Keratinocyte (primary cell): ENCODE results near the gene GLRX3. TPM values are rescaled to one million over a fixed set of nuclear protein-coding genes. Genes with fewer than 3 reads are reported as not detected.

Source experiments
- DNase-seq: peaks from one replicate; pipeline ENCODE4 v3.0.0-alpha.2; 2011; ENCODE audit warnings: low read depth, missing footprints, low spot score
- FAIRE-seq: peaks from 2 replicates; lab custom pipeline; 2011; peaks lifted over from hg19 to GRCh38; lab: Jason Lieb, UNC
- H2AFZ ChIP-seq: 2 replicates; pipeline ENCODE4 v1.6.0; 2012; ENCODE audit warnings: low read length, control low read depth, inconsistent platforms; ENCODE audit not compliant: control insufficient read depth
- H3K27ac ChIP-seq: 2 replicates; pipeline ENCODE4 v1.5.1; 2011; ENCODE audit warnings: low read length; ENCODE audit not compliant: control insufficient read depth, insufficient read depth
- H3K27me3 ChIP-seq: 3 replicates; pipeline ENCODE4 v1.6.0; 2011; ENCODE audit warnings: low read length; ENCODE audit not compliant: control insufficient read depth, insufficient read depth; ENCODE audit errors: extremely low read depth
- H3K36me3 ChIP-seq, 2 experiments: 2 replicates in 1 of 2; 3 replicates in 1 of 2; pipeline ENCODE4 v1.5.1; 2011; ENCODE audit warnings: low read length in 2 of 2, mild to moderate bottlenecking in 1 of 2; ENCODE audit not compliant: control insufficient read depth in 2 of 2, insufficient read depth in 2 of 2; ENCODE audit errors: extremely low read depth in 1 of 2
- H3K4me1 ChIP-seq: 3 replicates; pipeline ENCODE4 v1.5.1; 2011; ENCODE audit warnings: low read length; ENCODE audit not compliant: control insufficient read depth, insufficient read depth; ENCODE audit errors: extremely low read depth
- H3K4me2 ChIP-seq: 3 replicates; pipeline ENCODE4 v1.6.0; 2011; ENCODE audit warnings: low read depth, low read length; ENCODE audit not compliant: control insufficient read depth, insufficient read depth; ENCODE audit errors: extremely low read depth
- H3K4me3 ChIP-seq, 3 experiments: fragments of 200-600 bp in 1 of 3; sonication (generic) in 1 of 3; 2 replicates in 2 of 3; 3 replicates in 1 of 3; pipeline ENCODE4 v1.5.1; 2011 to 2016; ENCODE audit warnings: low read length in 3 of 3, mild to moderate bottlenecking in 3 of 3, control low read depth in 2 of 3, inconsistent platforms in 1 of 3, low read depth in 1 of 3, mixed read lengths in 1 of 3, mixed run types in 1 of 3, moderate library complexity in 1 of 3; ENCODE audit not compliant: control insufficient read depth in 2 of 3, insufficient read depth in 2 of 3; ENCODE audit errors: extremely low read depth in 1 of 3
- H3K79me2 ChIP-seq: 2 replicates; pipeline ENCODE4 v1.6.0; 2012; ENCODE audit warnings: low read length; ENCODE audit not compliant: control insufficient read depth, insufficient read depth
- H3K9ac ChIP-seq: 3 replicates; pipeline ENCODE4 v1.6.0; 2011; ENCODE audit warnings: low read length; ENCODE audit not compliant: control insufficient read depth, insufficient read depth; ENCODE audit errors: extremely low read depth
- H3K9me1 ChIP-seq: 3 replicates; pipeline ENCODE4 v1.6.0; 2011; ENCODE audit warnings: low read length; ENCODE audit not compliant: control insufficient read depth, insufficient read depth; ENCODE audit errors: extremely low read depth
- H3K9me3 ChIP-seq: 2 replicates; pipeline ENCODE4 v1.5.1; 2012; ENCODE audit warnings: low read depth, low read length; ENCODE audit not compliant: control insufficient read depth
- H4K20me1 ChIP-seq: 3 replicates; pipeline ENCODE4 v1.6.0; 2011; ENCODE audit warnings: low read length; ENCODE audit not compliant: control insufficient read depth, insufficient read depth; ENCODE audit errors: extremely low read depth
- CTCF ChIP-seq, 3 experiments: IDR thresholded peaks in 1 of 3; conservative IDR thresholded peaks in 1 of 3; optimal IDR thresholded peaks in 1 of 3; 2 replicates in 2 of 3; 3 replicates in 1 of 3; pipeline versions ENCODE3 to v1.5.1; 2011; ENCODE audit warnings: low read length in 3 of 3, mild to moderate bottlenecking in 3 of 3, moderate library complexity in 2 of 3, control low read depth in 1 of 3, inconsistent platforms in 1 of 3; ENCODE audit not compliant: insufficient read depth in 2 of 3; ENCODE audit errors: extremely low read depth in 1 of 3
- EZH2 ChIP-seq: IDR thresholded peaks from one replicate; pipeline ENCODE4 v1.6.1; 2012; ENCODE audit warnings: inconsistent platforms, mild to moderate bottlenecking, low read length, moderate library complexity
- dilution Hi-C: fragments of 300-500 bp; cut with MboI; formaldehyde crosslinking; loops from one replicate; pipeline ENCODE4 v1.7.0; 2020; ENCODE audit warnings: low sequenced_read_pairs; ENCODE audit not compliant: extremely low pct_ligation_motif_present
- polyA plus RNA-seq, 5 experiments: library from polyadenylated mRNA; depleted of rRNA in 3 of 5; stranded (reverse) in 3 of 5; stranded (forward) in 1 of 5; unstranded in 1 of 5; fragments of >200 nt; gene quantifications; 1 replicate in 1 of 5; 2 replicates in 3 of 5; 3 replicates in 1 of 5; pipeline versions ENCODE4 v1.2.1 to v1.2.3, GENCODE V29; 2011 to 2012; ENCODE audit warnings: missing spikeins in 2 of 5, low read depth in 1 of 5, low replicate concordance in 1 of 5

GLRX3 gene
- polyA plus RNA-seq, 1 donor (not counting 4 experiments of a cell fraction or from before 2014, with no cell fraction given): 215 TPM

- FAIRE-seq: no peak
These were observed 70.1 kb downstream of the GLRX3 start for GRCh38 chr10:130206216-130206737.

GRCh38 chr10:130207205-130207604 lies 71.0 kb downstream of the GLRX3 start:
- no peak for DNase-seq
- FAIRE-seq: no peak
- peaks cover 0 to 1% of the 10 kb centered on the region in 2 experiments for H3K36me3 ChIP-seq

More at GRCh38 chr10:130206216-130206737, 70.1 kb downstream of the GLRX3 start:
- Histone ChIP-seq H3K79me2 (no peaks in the 10 kb centered on the region), H3K27ac (no peak overlapping the region), H3K9me1 (no peaks in the 10 kb centered on the region), H3K36me3 (peaks cover 0 to 1% of the 10 kb centered on the region in 2 experiments), H3K4me1 (no peaks in the 10 kb centered on the region), H3K4me2 (no peak overlapping the region), H4K20me1 (no peaks in the 10 kb centered on the region), H3K9me3 (no peaks in the 10 kb centered on the region), H3K9ac (no peak overlapping the region), H3K4me3 (no peak overlapping the region), H2AFZ (no peak overlapping the region), H3K27me3 (no peaks in the 10 kb centered on the region)
- dilution Hi-C loops: no loop called here
- TF ChIP-seq CTCF (optimal IDR thresholded peaks at IDR 0.05 in 1 of 3, IDR thresholded peaks at IDR 0.05 in 1 of 3, conservative IDR thresholded peaks at IDR 0.05 in 1 of 3; ENCODE audit: extremely low read depth in 1 of 3, insufficient read depth in 2 of 3, low read length in 3 of 3) (no peak), EZH2 (no peak)
- DNase-seq: no peak

More at GRCh38 chr10:130207205-130207604, 71.0 kb downstream of the GLRX3 start:
- Histone ChIP-seq H3K9ac (no peak overlapping the region), H2AFZ (no peak overlapping the region), H3K4me1 (no peaks in the 10 kb centered on the region), H3K9me1 (no peaks in the 10 kb centered on the region), H4K20me1 (no peaks in the 10 kb centered on the region), H3K9me3 (no peaks in the 10 kb centered on the region), H3K27ac (no peak overlapping the region), H3K4me3 (no peak overlapping the region), H3K4me2 (no peak overlapping the region), H3K27me3 (no peaks in the 10 kb centered on the region), H3K79me2 (no peaks in the 10 kb centered on the region)
- dilution Hi-C loops: no loop called here
- TF ChIP-seq CTCF (optimal IDR thresholded peaks at IDR 0.05 in 1 of 3, IDR thresholded peaks at IDR 0.05 in 1 of 3, conservative IDR thresholded peaks at IDR 0.05 in 1 of 3; ENCODE audit: extremely low read depth in 1 of 3, insufficient read depth in 2 of 3, low read length in 3 of 3): no peak
- no peak for TF ChIP-seq EZH2
